HG02943 (cell line): ENCODE measurements around the gene FILIP1L.
"Not testable (repeated sequence)": the region's sequence is repeated elsewhere in the genome, so short reads cannot be mapped to it uniquely, and the experiment has no call there.

Experiments used
- ATAC-seq: cut with Tn5 transposase; IDR thresholded peaks from one replicate; pipeline ENCODE4 v1.9.1; 2021; ENCODE audit warnings: mild to moderate bottlenecking, low read depth, moderate library complexity; ENCODE audit not compliant: unreplicated experiment

The FILIP1L gene

DNA sequence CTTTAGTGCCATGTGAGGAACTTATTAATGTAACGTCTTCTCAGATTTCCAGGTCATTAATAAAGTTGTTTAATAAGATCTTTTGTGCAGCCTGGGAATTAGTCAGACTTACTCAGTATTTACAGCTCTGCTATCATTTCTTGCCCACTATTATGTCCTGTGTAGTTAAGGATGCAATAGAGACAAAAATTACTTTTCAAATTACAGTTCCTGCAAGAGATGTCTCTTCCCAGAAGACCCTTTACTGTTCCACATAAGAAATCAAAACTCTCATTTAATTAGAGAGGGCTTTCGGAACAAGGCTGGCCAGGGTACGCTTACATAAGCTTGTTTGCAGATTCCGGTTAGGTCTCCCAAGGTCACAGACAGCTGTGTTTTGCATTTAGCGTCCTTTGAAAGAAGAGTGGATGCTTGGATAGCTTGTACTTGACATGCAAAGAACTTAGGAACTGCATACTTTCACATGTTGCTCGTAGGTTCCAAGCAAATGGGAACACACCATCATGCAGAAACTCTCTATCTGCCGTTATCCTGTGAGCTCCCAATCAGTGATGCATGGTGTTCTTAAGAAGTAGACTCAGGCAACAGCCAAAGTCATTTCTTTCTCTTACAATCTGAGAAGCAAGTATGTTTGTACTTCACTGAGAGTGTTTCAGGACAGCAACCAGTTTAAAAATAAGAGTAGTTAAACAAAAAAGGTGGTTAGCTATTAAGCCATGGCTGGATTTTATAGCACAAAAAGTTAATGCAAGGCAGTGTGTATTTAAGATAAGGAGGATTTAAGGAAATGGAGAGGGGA is 37.4 kb downstream of the FILIP1L start:
- ATAC-seq = no peak

DNA sequence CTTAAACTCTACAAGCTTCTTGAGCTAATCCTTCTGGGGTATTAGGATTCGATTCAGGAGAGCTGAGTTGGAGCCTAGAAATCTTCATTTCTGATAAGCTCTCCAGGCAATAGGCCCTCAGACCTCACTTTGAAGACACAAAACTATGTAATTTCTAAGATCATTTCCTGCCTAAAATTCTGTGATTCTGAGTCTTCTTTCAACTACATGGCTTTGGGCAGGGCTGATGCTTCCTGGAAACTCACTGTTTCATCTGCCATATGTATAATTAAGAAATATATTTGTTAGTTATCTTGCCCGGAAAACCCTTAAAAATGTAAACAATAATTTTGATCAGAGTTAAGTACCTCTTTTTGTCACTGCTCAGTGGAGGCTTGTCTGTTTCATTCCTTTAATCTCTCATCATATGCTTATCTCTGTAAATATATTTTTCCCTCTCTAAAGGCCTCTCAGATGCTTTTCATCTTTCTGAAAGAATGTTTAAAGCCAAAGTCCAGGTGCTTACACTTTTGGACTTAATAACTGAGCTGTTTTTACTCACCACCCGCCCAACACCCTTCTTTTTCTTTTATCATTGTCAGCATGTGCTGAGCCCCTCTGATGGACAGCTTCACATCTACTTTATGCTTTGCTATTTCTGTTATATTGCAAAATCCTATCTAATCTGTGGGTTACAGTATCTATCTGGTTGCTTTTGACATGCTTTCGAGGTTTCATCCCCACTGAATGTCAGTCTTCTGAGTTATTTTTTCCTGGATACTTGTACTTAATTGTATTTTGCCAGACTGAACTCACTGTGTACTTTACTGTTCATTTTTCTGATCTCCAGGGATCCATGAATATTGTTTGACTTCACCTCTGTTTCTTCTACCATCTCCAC is 38.2 kb downstream of the FILIP1L start:
- ATAC-seq = no peak

DNA sequence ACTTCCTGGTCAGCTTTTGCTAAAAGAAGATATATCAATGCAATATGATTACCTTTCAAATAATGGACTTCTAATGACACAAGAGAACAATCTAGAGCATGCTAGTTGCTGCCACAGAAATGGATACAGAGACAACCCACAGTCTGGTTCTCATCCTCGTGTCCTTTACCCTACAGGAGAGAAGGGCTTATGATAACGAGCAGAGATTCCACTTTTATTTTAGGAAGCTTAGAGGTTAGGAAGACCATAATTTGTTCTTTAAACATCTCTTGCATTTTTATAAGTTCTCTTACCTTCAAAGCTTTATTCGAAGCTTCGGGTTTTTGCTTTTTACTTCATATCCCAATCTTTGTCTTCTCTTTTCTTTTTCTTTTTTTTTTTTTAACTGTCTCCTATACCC is 39.1 kb downstream of the FILIP1L start:
- ATAC-seq = no peak

DNA sequence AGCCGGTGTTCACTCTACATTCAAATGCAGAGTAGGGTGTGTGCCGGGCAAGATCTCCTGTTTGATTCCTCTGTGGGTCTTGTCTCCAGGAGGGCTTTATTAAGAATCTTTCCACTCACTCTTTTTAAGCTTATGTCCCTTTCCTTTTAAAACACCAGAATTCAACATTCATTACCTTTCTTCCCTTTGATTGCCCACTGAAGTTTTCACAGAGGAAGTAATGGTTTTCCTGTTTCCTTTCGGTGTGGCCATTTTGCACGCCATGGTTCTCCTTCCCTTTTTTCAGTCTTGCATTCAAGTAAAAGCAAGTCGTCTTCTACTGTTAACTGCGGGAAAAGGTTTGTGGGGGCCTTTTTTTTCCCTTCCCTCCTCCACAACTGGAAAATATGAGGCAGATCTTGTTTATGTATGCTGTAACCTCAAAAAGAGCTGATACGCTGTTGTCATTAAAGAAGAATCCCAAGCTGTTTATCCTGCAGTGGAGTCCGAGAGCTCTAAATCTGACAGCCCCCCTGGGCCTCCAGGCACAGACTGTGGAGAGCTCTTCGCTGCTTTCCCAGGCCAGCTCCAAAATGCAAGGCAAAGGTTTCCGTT is 40.5 kb downstream of the FILIP1L start:
- ATAC-seq = no peak

DNA sequence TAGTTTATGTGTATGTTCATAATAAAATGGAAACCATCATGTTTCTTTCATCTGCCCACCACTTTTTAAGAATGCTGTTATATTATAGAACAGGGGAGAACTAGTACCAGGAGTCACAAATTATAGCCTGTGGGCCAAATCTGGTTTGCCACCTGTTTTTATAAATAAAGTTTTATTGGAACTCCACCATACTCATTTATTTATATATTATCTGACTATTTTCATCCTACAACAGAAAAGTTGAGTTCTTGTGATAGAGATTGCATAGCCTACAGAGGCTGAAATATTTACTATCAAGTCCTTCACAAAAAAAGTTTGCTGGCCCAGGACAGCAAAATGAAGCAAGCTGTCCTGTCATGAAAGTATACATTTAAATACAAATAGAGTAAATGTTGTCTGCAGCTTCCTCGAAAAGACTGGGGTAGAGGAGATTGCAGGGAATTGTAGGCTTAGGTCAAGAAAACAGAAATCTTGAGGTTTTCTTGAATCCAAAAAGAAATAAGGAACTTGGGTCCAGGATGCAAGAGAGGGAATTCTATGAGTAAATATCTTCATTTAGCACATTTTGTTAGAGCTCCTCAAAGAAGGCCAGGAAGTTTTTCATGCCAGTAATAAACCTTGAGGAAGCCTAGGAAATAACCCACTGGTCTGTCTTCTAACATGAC is 41.1 kb downstream of the FILIP1L start:
- no peak for ATAC-seq

DNA sequence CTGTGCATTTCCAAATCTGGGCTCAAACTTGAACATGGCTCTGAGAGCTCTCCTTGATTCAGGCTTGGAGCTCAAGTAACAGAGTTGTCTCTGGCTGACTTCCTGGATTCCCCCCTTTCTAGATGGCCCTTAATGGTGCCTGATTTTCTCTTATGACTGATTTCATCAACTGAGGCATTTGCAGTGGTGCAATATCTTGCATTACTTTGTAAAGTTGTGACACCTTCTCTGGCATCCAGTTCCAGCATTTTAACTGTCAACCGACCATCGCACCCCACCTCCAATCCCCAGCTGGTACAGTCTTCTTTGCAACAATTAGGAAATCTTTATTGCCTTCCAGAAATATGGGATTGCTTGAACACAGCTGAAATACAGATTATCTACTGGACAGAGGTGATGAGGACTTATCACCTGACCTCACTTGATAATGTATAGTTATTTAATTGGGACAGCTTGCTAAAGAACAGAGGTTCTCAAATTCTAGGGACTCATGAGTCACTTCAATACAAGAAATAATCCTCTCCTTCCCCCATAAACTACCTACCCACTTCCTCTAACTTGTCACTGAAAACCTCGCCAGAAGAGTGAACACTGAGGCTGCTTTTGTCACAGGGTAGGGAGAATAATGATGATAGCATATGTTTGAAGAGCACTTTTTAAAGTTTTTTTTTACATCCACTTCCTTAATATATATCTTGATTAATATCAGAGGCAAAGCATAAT is 41.8 kb downstream of the FILIP1L start:
- no peak for ATAC-seq

DNA sequence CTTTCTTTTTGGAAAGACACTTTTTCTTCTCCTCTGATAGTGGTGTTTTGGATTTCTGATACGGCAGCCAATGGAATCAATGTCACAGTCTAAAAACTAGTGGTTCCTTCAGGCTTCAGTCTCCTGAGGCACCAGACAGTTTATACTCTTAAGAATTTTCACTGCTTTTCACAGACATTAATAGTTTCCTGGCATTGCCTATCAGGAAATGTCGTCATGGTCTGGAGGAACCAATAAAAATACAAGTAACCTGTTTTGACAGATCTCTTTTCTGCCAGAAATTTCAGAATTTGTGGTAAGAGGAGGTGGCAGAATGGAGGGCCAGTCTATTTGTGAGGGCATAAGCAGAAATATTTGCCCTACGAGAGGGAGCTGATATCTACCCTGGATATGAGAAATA is 44.8 kb downstream of the FILIP1L start:
- ATAC-seq = no peak

DNA sequence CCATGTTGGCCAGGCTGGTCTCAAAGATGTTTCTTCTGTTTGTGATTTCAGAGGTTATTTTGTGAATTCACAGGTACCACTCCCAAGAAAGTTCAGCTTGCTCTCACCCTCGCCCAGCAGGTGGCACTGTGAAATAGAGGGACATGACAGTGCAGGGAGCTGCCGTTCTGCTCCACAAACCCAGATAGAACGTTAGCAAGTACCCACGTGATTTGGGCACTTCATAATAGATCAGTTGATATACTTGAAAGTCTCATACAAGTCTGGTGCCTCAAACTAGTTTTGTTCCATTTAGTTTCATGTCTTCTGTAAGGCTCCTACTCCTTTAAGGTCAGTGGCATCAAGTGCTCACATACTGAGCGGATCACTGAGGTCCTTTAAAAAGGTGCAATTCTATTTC is 45.5 kb downstream of the FILIP1L start:
- peak; percentile 69 for ATAC-seq

DNA sequence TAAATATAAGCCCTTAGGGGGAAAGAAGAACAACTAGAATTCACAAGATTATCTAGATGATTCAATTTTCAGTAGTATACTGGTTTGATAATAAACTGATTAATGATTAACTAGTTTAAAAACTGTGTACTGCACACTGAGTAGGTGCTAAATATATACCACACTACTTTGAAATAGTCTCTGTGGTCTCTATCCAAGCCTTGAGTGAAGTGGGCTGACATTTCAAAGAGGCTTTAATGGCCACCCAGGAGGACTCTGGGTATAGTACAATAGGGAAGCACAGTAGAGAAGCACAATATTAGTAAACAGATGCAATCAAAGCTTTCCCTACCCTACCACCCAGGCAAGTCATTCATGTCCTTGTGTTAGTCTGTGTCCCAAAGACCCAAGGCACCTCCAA is 46.7 kb downstream of the FILIP1L start:
- no peak for ATAC-seq

DNA sequence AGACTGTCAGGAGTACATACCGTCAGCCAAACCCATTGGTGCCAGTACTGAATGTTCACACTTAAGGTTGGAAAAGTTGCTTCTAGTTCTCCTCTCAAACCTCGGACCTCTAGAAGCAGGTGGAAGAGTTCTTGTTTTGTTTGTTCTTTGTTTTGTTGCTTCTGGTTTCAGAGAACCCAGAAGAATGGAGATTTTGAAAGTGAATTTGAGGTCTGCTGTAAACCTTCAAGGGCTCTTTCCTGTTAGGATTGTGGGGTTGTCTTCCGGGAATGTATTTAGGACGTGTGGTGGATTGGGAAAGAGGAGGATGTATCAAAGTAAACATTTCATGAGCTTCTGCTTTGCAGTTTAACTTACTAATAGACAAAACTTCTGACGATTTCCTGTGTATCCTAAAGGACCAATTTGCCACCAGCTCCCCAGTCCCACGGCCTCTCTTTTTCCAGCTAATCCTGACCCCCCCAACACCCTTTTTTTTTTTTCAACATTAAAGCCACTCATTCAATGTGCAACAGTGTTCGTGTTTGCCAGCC is 50.3 kb downstream of the FILIP1L start:
- no peak for ATAC-seq

DNA sequence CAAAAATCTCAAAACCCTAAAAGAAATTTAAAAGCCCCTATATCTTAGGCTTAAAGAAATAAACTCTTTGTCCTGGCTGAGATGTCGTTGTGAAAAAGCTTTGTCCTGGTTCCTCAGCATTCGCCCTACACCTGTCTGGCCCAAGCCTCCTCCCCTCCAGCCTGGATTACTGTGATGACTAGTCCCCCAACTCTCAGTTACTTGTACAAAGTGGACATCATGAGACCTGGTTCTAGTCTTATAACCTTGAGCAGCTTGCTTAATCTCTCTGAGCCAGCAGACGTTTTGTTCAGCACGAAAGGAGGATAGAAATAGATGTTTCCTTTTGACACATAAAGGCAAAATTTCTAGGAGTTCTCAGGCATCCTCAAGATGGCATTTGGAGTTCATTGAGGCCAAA is 51.6 kb downstream of the FILIP1L start:
- ATAC-seq = no peak

DNA sequence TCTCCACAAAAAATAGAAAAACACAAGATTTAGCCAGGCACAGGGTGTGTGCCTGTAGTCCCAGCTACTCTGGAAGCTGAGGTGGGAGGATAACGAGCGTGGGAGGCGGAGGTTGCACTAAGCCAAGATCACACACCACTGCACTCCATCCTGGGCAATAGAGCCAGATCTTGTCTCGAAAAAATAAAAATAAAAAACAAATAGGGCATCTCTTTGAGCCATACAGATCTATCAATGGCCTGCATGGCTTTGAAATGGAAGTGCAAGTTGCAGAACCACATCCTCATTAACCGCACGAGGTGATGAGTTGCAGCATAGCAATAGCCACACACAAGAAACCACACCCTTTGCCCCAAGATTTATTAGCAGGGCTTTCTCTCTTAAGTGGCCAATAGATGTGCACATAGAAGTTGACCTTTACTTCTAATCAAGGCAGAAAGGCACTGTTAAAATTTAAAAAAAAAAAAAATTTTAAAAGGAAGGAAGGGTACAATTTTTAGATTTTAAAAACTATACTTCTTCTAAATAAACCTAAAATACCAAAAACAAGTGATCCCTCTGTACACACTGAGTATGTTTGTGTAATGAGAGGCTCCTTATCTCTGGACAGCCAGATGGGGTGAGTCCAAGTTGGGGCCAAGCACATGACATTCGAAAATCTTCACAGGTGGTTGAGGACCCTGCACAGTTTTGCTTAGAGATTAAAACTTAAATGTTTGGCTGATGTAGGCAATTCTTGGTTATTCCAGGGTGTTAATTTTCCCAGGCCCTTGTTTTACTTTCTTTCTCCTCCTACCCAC is 53.4 kb downstream of the FILIP1L start:
- no peak for ATAC-seq

DNA sequence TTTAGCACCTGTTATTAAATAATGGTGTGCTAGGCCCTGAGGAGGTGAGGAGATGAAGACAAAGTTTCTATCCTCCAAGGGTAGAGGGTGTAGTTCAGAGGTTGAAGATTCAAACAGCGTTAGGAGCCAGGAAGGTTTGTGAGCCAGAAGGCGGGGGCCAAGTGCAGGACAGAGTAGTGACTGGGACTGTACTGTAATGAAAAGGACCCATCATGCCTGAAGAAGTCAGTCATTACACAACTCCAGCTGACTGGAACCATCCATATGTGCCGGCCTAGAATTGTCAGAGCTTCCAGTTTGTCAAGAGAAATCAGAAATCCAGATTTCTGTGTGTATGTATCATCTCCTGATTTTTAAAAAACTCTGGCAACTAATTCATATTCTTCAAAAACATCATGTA is 54.8 kb downstream of the FILIP1L start:
- ATAC-seq = no peak

DNA sequence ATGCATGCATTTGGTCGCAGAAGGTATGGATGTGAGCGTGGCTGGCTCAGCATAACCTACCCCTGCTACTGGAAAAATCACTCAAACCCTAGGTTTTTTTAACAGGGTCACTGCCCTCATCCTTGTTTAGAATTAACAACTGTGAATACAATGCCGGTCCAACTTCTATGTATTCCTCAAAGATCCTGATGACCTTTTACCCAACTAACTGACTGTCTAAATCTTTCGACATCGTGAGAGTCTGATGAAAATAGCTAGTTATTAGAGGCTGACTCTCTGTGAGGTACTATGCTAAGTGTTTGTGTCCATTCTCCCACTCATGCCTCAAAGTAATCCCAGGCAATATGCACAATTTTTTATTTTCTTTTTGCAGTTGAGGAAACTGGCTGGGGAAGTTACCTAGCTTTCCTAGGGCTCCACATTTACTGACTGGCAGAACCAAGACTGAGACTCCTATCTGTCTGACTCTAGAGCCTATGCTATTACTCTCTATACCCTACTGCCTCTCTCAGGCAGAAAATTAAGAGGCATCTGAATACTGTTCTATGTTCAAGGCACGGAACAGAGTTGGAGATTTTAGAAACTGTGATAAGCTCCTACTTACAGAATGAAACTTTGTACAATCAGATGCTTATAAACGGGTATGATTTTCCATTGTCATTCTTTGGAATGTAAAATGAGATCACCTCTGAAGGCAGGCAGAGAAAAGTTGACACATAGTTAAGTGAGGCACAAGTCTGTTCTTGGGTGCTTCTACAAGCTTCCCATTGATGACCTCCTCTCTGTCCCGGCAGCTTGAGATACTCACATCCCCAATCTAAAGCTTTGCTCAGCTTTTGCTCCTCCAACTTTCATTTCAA is 56.4 kb downstream of the FILIP1L start:
- no peak for ATAC-seq

DNA sequence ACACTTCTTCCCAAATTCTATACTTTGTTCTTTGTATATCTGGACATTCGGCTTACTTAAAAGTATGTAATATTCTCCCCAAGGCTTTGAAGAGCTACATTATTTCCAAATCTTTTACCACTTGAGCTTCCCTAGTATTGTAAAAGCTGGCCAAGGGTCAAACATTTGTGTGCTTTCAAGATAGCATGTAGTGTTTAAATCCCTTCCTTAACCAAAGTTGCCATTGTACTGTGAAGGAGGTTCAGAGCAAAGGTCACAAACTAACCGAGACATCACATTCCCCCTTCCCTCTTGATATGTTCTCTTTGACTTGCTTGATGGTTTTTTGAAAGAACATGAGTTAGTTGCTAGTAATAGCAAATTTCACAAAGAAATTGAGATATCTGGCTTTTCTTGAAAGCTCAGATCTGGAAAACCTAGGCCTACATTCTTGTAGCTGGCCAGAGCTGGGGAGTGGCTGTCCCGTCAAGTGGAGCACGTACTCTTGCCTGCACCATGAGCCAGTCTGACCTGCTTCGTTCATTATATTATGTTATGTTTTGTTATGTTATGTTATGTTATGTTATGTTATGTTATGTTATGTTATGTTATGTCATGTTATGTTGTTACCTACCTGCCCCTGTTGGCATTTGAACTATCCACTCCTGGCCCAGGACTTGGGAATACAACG is 60.2 kb downstream of the FILIP1L start:
- no peak for ATAC-seq

DNA sequence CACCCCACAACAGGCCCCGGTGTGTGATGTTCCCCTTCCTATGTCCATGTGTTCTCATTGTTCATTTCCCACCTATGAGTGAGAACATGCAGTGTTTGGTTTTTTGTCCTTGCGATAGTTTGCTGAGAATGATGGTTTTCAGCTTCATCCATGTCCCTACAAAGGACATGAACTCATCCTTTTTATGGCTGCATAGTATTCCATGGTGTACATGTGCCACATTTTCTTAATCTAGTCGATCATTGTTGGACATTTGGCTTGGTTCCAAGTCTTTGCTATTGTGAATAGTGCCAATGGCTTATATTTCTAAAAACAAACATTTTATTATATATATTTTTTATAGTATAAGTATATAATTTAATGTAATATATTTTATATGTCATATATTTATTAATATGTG is 62.8 kb downstream of the FILIP1L start:
- not testable (repeated sequence) for ATAC-seq

DNA sequence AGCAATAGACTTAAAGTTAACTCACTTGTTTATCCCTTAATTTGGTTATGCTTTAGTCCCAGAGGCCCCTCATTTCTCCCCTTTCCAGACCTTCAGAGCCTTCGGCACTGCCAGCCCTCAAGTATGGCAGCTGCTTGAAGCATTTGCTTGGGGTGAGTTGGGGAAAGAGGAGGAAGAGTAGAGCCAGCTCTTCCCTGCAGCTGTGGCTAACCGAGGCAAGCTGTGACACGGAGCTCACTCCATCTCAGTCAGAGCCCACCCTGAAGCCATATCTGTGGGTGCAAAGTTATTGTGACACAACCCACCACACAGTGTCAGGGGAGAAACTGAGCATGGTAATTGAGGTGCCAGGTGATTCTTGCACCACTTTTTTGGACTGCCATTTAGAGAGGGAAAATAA is 66.1 kb downstream of the FILIP1L start:
- no peak for ATAC-seq
